HG02571 (cell line): ENCODE results near the gene ACAN.

Experiments
- ATAC-seq: cut with Tn5 transposase; IDR thresholded peaks from one replicate; pipeline ENCODE4 v1.9.1; 2021; ENCODE audit warnings: mild to moderate bottlenecking, moderate library complexity; ENCODE audit not compliant: unreplicated experiment

Gene ACAN

GRCh38 chr15:88800738-88801137 lies 2.5 kb upstream of the ACAN start:
- ATAC-seq: no peak

GRCh38 chr15:88802250-88802990 lies 816 bp upstream of the ACAN start:
- ATAC-seq: no peak

GRCh38 chr15:88802991-88803240 lies 320 bp upstream of the ACAN start:
- ATAC-seq: no peak

GRCh38 chr15:88803920-88804247 lies 648 bp downstream of the ACAN start:
- ATAC-seq: no peak

GRCh38 chr15:88804257-88804656 lies 1.0 kb downstream of the ACAN start:
- no peak for ATAC-seq

GRCh38 chr15:88805031-88805780 lies 2.0 kb downstream of the ACAN start:
- ATAC-seq: no peak

GRCh38 chr15:88810446-88810845 lies 7.2 kb downstream of the ACAN start:
- no peak for ATAC-seq

GRCh38 chr15:88812133-88812532 lies 8.9 kb downstream of the ACAN start:
- no peak for ATAC-seq

GRCh38 chr15:88813960-88814359 lies 10.7 kb downstream of the ACAN start:
- no peak for ATAC-seq

- no peak for ATAC-seq
These were observed 11.2 kb downstream of the ACAN start for GRCh38 chr15:88814393-88814792.

GRCh38 chr15:88818920-88819319 lies 15.7 kb downstream of the ACAN start:
- no peak for ATAC-seq

GRCh38 chr15:88821993-88822392 lies 18.8 kb downstream of the ACAN start:
- no peak for ATAC-seq

- ATAC-seq: no peak
These were observed 25.6 kb downstream of the ACAN start for GRCh38 chr15:88828791-88829190.

GRCh38 chr15:88830016-88830415 lies 26.8 kb downstream of the ACAN start:
- no peak for ATAC-seq

- ATAC-seq: no peak
These were observed 29.8 kb downstream of the ACAN start for GRCh38 chr15:88832820-88833730.

GRCh38 chr15:88833731-88834100 lies 30.5 kb downstream of the ACAN start:
- ATAC-seq: no peak

GRCh38 chr15:88834211-88834812 lies 31.1 kb downstream of the ACAN start:
- no peak for ATAC-seq

- ATAC-seq: no peak
These were observed 31.9 kb downstream of the ACAN start for GRCh38 chr15:88835119-88835518.

- no peak for ATAC-seq
These were observed 32.4 kb downstream of the ACAN start for GRCh38 chr15:88835646-88836045.

- no peak for ATAC-seq
These were observed 35.4 kb downstream of the ACAN start for GRCh38 chr15:88838667-88839066.

- ATAC-seq: no peak
These were observed 35.9 kb downstream of the ACAN start for GRCh38 chr15:88839146-88839545.
